MM.1S (cell line): ENCODE data around the gene KIAA0319L.

Source experiments
- DNase-seq: peaks from one replicate; pipeline ENCODE4 v3.0.0-alpha.2; 2015
- H2AFZ ChIP-seq: fragments of 300-600 bp; sonication (generic); 2 replicates; pipeline ENCODE4 v1.6.0; 2016; ENCODE audit warnings: antibody characterized with exemption, low read length
- H3F3A ChIP-seq: fragments of 300-600 bp; sonication (generic); 2 replicates; pipeline ENCODE4 v1.6.1; 2016; ENCODE audit warnings: mild to moderate bottlenecking, antibody characterized with exemption, low read length, moderate library complexity, mixed read lengths; ENCODE audit not compliant: insufficient read depth
- H3K27ac ChIP-seq: fragments of 300-600 bp; sonication (generic); 2 replicates; pipeline ENCODE4 v1.5.1; 2016; ENCODE audit warnings: mild to moderate bottlenecking, low read length
- H3K27me3 ChIP-seq: fragments of 300-600 bp; sonication (generic); replicated peaks from 2 replicates; pipeline ENCODE4 v1.6.0; 2016; ENCODE audit warnings: low read length; ENCODE audit not compliant: insufficient read depth
- H3K36me3 ChIP-seq: fragments of 300-600 bp; sonication (generic); replicated peaks from 2 replicates; pipeline ENCODE4 v1.6.1; 2016; ENCODE audit warnings: mild to moderate bottlenecking, low read length, mixed read lengths; ENCODE audit not compliant: insufficient read depth
- H3K4me1 ChIP-seq: fragments of 300-600 bp; sonication (generic); 2 replicates; pipeline ENCODE4 v1.6.1; 2016; ENCODE audit warnings: low read length, mixed read lengths
- H3K4me2 ChIP-seq: fragments of 300-600 bp; sonication (generic); 2 replicates; pipeline ENCODE4 v1.6.0; 2016; ENCODE audit warnings: low read depth, low read length
- H3K4me3 ChIP-seq: fragments of 300-600 bp; sonication (generic); 2 replicates; pipeline ENCODE4 v1.5.1; 2016; ENCODE audit warnings: low read length, mixed read lengths
- H3K79me2 ChIP-seq: fragments of 300-600 bp; sonication (generic); 2 replicates; pipeline ENCODE4 v1.6.1; 2016; ENCODE audit warnings: mixed run types, low read length, mixed read lengths
- H3K9ac ChIP-seq: fragments of 300-600 bp; sonication (generic); 2 replicates; pipeline ENCODE4 v1.6.1; 2016; ENCODE audit warnings: low read length, mixed read lengths
- H3K9me2 ChIP-seq: fragments of 300-600 bp; sonication (generic); replicated peaks from 2 replicates; pipeline ENCODE4 v1.6.1; 2016; ENCODE audit warnings: mild to moderate bottlenecking, low read length, mixed read lengths; ENCODE audit not compliant: insufficient read depth
- H3K9me3 ChIP-seq: fragments of 300-600 bp; sonication (generic); replicated peaks from 2 replicates; pipeline ENCODE4 v1.6.1; 2016; ENCODE audit warnings: mild to moderate bottlenecking, low read length, mixed read lengths; ENCODE audit not compliant: insufficient read depth
- H4K20me1 ChIP-seq: fragments of 300-600 bp; sonication (generic); 2 replicates; pipeline ENCODE4 v1.6.1; 2016; ENCODE audit warnings: mild to moderate bottlenecking, low read length, moderate library complexity, mixed read lengths; ENCODE audit not compliant: insufficient read depth
- EZH2 ChIP-seq: fragments of 300-600 bp; sonication (generic); optimal IDR thresholded peaks from 2 replicates; pipeline ENCODE3; 2017; ENCODE audit warnings: low read depth, mild to moderate bottlenecking, antibody characterized with exemption, low read length, mixed read lengths
- EZH2phosphoT487 ChIP-seq: fragments of 300-600 bp; sonication (generic); IDR thresholded peaks from 2 replicates; pipeline ENCODE4 v1.6.1; 2018; ENCODE audit warnings: antibody characterized with exemption, low read length
- TF ChIP-seq, protein P1 (sequence below): fragments of 300-600 bp; sonication (generic); IDR thresholded peaks from 2 replicates; pipeline ENCODE4 v1.5.1; 2016; ENCODE audit warnings: antibody characterized with exemption, low read length, mixed read lengths

Gene KIAA0319L

GRCh38 chr1:35553851-35554250 is 3.4 kb downstream of the KIAA0319L start:
- no peak for TF ChIP-seq EZH2phosphoT487
- TF ChIP-seq, protein P1, sequence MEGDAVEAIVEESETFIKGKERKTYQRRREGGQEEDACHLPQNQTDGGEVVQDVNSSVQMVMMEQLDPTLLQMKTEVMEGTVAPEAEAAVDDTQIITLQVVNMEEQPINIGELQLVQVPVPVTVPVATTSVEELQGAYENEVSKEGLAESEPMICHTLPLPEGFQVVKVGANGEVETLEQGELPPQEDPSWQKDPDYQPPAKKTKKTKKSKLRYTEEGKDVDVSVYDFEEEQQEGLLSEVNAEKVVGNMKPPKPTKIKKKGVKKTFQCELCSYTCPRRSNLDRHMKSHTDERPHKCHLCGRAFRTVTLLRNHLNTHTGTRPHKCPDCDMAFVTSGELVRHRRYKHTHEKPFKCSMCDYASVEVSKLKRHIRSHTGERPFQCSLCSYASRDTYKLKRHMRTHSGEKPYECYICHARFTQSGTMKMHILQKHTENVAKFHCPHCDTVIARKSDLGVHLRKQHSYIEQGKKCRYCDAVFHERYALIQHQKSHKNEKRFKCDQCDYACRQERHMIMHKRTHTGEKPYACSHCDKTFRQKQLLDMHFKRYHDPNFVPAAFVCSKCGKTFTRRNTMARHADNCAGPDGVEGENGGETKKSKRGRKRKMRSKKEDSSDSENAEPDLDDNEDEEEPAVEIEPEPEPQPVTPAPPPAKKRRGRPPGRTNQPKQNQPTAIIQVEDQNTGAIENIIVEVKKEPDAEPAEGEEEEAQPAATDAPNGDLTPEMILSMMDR = no peak
- TF ChIP-seq EZH2 = no peak
- no peak overlapping the region for H3K4me3 ChIP-seq
- H3K4me1 ChIP-seq = peaks cover 11% of the 10 kb centered on the region
- no peak overlapping the region for H3K27ac ChIP-seq
- no peaks in the 10 kb centered on the region for H3K9me3 ChIP-seq
- no peak overlapping the region for H3K9ac ChIP-seq
- H3K9me2 ChIP-seq = no peaks in the 10 kb centered on the region
- no peak overlapping the region for H3K4me2 ChIP-seq
- no peak overlapping the region for H2AFZ ChIP-seq
- H4K20me1 ChIP-seq = no peaks in the 10 kb centered on the region
- H3K36me3 ChIP-seq = no peaks in the 10 kb centered on the region
- DNase-seq = no peak
- peaks cover 44% of the 10 kb centered on the region for H3K79me2 ChIP-seq
- peaks cover 5% of the 10 kb centered on the region; the same call in 1 of the 2 replicates for H3F3A ChIP-seq
- H3K27me3 ChIP-seq = no peaks in the 10 kb centered on the region

GRCh38 chr1:35546614-35547013 is 10.6 kb downstream of the KIAA0319L start:
- no peak for DNase-seq
- no peaks in the 10 kb centered on the region for H3F3A ChIP-seq
- no peak overlapping the region for H3K27ac ChIP-seq
- H2AFZ ChIP-seq = no peak overlapping the region
- H3K9me3 ChIP-seq = no peaks in the 10 kb centered on the region
- peaks cover 47% of the 10 kb centered on the region for H3K79me2 ChIP-seq
- H3K27me3 ChIP-seq = no peaks in the 10 kb centered on the region
- H3K36me3 ChIP-seq = no peaks in the 10 kb centered on the region
- no peaks in the 10 kb centered on the region for H3K4me1 ChIP-seq
- no peak overlapping the region for H3K4me3 ChIP-seq
- no peaks in the 10 kb centered on the region for H4K20me1 ChIP-seq
- H3K9me2 ChIP-seq = no peaks in the 10 kb centered on the region
- no peak overlapping the region for H3K4me2 ChIP-seq
- no peak overlapping the region for H3K9ac ChIP-seq
- TF ChIP-seq, protein P1 = no peak
- TF ChIP-seq EZH2phosphoT487 = no peak

DNA sequence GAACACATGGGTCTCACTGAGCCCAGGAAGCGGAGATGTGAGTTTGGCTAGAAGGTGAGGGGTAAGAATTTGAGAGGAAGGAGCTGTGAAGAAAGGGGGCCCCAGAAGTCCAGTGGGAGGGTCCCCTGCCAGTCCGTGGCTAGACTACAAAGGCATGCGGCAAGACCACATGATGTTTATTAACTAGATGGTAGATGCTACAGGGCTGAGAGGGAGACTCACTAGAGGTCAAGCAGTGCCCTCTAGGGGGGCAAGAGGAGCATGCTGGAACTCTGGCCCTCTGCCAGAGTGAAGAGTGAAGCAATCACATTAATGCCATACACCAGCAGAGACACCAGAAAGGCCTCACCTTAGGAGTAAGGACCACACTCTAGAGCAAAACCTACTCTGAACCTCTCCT is 12.2 kb downstream of the KIAA0319L start:
- no peaks in the 10 kb centered on the region for H3K36me3 ChIP-seq

More for the DNA sequence above, 12.2 kb downstream of the KIAA0319L start:
- Histone ChIP-seq H3K79me2 (peaks cover 60% of the 10 kb centered on the region), H3K9me3 (no peaks in the 10 kb centered on the region), H3K4me3 (no peak overlapping the region), H3K27me3 (no peaks in the 10 kb centered on the region), H3K9ac (no peak overlapping the region), H3F3A (peaks cover 9% of the 10 kb centered on the region; the same call in 1 of the 2 replicates), H3K27ac (no peak overlapping the region), H3K9me2 (no peaks in the 10 kb centered on the region), H2AFZ (no peak overlapping the region), H3K4me2 (no peak overlapping the region), H3K4me1 (peaks cover 10% of the 10 kb centered on the region), H4K20me1 (no peaks in the 10 kb centered on the region)
- peak; percentile 64 for DNase-seq
- no peak for TF ChIP-seq EZH2
- TF ChIP-seq, protein P1 = peak; percentile 61
